Chondrocyte (in vitro differentiated cells): ENCODE results near the gene RBP3. TPM values are rescaled to one million over a fixed set of nuclear protein-coding genes. Genes with fewer than 3 reads are reported as not detected.
A peak's percentile ranks its signal among the peaks of the same experiment; 100 is the strongest.

ENCODE experiments used
- DNase-seq: peaks from one replicate; pipeline ENCODE4 v3.0.0; 2021; ENCODE audit warnings: mixed read lengths, low spot score
- H3K27ac Mint-ChIP-seq: one replicate; pipeline ENCODE4 v1.8.0; 2021; ENCODE audit warnings: mild to moderate bottlenecking, moderate library complexity, mixed read lengths; ENCODE audit not compliant: unreplicated experiment
- H3K27me3 Mint-ChIP-seq: 2 replicates; pipeline ENCODE4 v1.8.0; 2021; ENCODE audit warnings: low read depth, mixed read lengths
- H3K36me3 Mint-ChIP-seq: 2 replicates; pipeline ENCODE4 v1.8.0; 2021; ENCODE audit warnings: low read depth, mixed read lengths
- H3K4me1 Mint-ChIP-seq: 2 replicates; pipeline ENCODE4 v1.8.0; 2021; ENCODE audit warnings: low read depth, mild to moderate bottlenecking, mixed read lengths
- H3K4me3 Mint-ChIP-seq: one replicate; pipeline ENCODE4 v1.8.0; 2021; ENCODE audit warnings: mild to moderate bottlenecking, moderate library complexity, mixed read lengths; ENCODE audit not compliant: unreplicated experiment
- H3K9me3 Mint-ChIP-seq: 2 replicates; pipeline ENCODE4 v1.8.0; 2021; ENCODE audit warnings: low read depth, mixed read lengths
- total RNA-seq: library from RNA; stranded (reverse); gene quantifications from 3 replicates; pipeline ENCODE4 v1.2.1, GENCODE V29; 2021
- TF ChIP-seq, protein P1 (sequence below): fragments of 200-600 bp; sonication (generic); IDR thresholded peaks from 2 replicates; pipeline ENCODE4 v1.5.0; 2021; ENCODE audit warnings: antibody characterized with exemption, mild to moderate bottlenecking, moderate library complexity

RBP3 gene
- total RNA-seq, 1 donor from 2014 or later, result not detected

DNA sequence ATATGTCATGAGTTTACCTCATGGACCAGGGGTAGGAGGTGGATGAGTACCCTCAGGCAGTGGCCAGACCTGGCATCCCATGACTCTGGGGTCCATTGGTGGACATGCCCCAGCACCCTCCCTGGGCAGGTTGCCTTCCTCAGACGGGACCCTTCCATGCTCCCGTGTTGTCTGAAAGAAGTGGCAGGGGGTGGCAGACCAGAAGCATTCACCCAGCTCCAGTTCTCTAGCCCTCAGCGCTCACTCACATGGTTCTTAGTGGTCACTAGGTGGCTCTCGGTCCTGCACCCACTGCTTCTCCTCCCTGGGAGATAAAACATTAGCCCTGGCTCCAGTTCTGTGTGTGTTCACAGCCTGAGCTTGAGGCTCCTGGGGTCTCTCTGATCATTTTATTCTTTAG is 6.0 kb downstream of the RBP3 start:
- no peaks in the 10 kb centered on the region for H3K4me1 Mint-ChIP-seq
- H3K36me3 Mint-ChIP-seq, result no peaks in the 10 kb centered on the region
- H3K27me3 Mint-ChIP-seq, result no peaks in the 10 kb centered on the region
- no peaks in the 10 kb centered on the region for H3K9me3 Mint-ChIP-seq
- no peak overlapping the region for H3K27ac Mint-ChIP-seq
- no peak overlapping the region for H3K4me3 Mint-ChIP-seq
- TF ChIP-seq, protein P1, sequence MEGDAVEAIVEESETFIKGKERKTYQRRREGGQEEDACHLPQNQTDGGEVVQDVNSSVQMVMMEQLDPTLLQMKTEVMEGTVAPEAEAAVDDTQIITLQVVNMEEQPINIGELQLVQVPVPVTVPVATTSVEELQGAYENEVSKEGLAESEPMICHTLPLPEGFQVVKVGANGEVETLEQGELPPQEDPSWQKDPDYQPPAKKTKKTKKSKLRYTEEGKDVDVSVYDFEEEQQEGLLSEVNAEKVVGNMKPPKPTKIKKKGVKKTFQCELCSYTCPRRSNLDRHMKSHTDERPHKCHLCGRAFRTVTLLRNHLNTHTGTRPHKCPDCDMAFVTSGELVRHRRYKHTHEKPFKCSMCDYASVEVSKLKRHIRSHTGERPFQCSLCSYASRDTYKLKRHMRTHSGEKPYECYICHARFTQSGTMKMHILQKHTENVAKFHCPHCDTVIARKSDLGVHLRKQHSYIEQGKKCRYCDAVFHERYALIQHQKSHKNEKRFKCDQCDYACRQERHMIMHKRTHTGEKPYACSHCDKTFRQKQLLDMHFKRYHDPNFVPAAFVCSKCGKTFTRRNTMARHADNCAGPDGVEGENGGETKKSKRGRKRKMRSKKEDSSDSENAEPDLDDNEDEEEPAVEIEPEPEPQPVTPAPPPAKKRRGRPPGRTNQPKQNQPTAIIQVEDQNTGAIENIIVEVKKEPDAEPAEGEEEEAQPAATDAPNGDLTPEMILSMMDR, result peak; percentile 60
- no peak for DNase-seq

DNA sequence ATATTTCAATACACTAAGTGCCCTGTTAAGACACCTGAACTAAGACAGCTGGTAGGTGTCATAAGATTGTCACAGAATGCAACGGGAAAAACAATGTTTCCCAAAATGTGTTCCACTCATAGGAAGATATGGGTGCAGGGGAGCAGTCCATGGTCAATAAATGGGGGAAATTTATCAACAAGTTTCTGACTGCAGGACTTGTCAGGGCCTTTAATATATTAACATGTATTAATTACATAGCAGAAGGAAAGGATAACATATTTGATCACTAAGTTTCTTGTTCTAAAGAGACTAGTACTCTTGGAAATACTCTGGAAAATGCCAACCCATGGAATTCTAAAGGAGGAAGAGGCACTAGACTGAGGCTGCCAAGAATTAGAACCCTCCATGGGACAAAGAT is 6.7 kb downstream of the RBP3 start:
- Mint-ChIP-seq H3K4me1 (no peaks in the 10 kb centered on the region), H3K27ac (no peak overlapping the region), H3K4me3 (no peak overlapping the region), H3K9me3 (no peaks in the 10 kb centered on the region), H3K36me3 (no peaks in the 10 kb centered on the region), H3K27me3 (no peaks in the 10 kb centered on the region)
- no peak for DNase-seq
- TF ChIP-seq, protein P1, result no peak

DNA sequence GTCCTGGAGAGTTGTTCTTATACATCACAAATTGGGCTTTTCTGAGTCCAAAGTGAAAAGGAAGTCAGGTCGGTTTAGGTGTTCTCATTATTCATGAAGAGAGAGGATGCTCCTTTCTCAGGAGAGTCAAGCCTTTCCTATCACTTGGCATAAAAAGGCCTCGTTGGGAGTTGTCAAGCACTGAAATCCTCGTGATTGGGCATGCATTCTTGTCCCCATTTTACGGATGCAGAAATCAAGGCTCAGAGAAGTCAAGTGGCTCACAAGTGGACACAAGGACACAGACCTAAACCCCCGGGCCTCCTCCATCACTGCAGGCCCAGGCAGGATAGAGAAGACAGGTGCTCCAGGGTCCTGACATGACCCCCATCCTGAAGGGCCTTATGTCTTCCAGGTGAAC is 8.5 kb downstream of the RBP3 start:
- Mint-ChIP-seq H3K36me3 (no peaks in the 10 kb centered on the region), H3K4me3 (no peak overlapping the region), H3K4me1 (no peaks in the 10 kb centered on the region), H3K9me3 (no peaks in the 10 kb centered on the region), H3K27ac (no peak overlapping the region), H3K27me3 (no peaks in the 10 kb centered on the region)
- no peak for DNase-seq
- TF ChIP-seq, protein P1, result no peak

DNA sequence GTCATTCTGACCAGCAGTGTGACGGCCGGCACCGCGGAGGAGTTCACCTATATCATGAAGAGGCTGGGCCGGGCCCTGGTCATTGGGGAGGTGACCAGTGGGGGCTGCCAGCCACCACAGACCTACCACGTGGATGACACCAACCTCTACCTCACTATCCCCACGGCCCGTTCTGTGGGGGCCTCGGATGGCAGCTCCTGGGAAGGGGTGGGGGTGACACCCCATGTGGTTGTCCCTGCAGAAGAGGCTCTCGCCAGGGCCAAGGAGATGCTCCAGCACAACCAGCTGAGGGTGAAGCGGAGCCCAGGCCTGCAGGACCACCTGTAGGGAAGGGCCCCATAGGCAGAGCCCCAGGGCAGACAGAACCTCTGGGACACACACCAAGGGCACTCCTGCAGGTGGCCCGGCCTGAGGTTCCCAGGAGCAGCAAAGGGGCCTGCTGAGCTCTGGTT is 9.0 kb downstream of the RBP3 start:
- H3K9me3 Mint-ChIP-seq, result no peaks in the 10 kb centered on the region
- H3K4me1 Mint-ChIP-seq, result no peaks in the 10 kb centered on the region
- H3K27me3 Mint-ChIP-seq, result no peaks in the 10 kb centered on the region
- TF ChIP-seq, protein P1, result no peak
- H3K36me3 Mint-ChIP-seq, result no peaks in the 10 kb centered on the region
- no peak overlapping the region for H3K27ac Mint-ChIP-seq
- peak; percentile 88 for DNase-seq
- H3K4me3 Mint-ChIP-seq, result no peak overlapping the region

DNA sequence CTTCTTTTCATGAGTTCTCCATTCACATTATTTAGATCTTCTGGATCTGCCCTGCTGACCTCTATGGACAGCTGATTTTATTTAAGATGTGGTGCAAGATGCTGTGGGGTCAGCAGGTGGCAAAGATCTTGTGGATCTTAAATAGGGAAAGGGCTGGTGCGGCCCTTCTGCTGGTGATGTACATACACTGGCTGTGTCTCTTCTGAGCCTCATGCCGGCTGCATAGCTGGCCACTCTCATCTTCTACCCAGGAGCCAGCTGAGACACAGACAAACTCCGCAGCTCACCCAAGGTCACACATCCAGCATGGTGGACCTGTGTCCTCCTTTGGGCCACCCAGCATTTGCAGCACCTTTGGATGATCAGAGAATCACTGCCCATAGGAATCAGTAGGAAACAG is 9.7 kb downstream of the RBP3 start:
- no peaks in the 10 kb centered on the region for H3K4me1 Mint-ChIP-seq
- DNase-seq, result peak; percentile 43
- no peak overlapping the region for H3K27ac Mint-ChIP-seq
- H3K27me3 Mint-ChIP-seq, result no peaks in the 10 kb centered on the region
- TF ChIP-seq, protein P1, result no peak
- H3K4me3 Mint-ChIP-seq, result no peak overlapping the region
- H3K36me3 Mint-ChIP-seq, result no peaks in the 10 kb centered on the region
- no peaks in the 10 kb centered on the region for H3K9me3 Mint-ChIP-seq
